ENCODE measurements around the gene RPL41. TPM values are rescaled to one million over a fixed set of nuclear protein-coding genes. Genes with fewer than 3 reads are reported as not detected.
"Not testable (repeated sequence)": the region's sequence is repeated elsewhere in the genome, so short reads cannot be mapped to it uniquely, and the experiment has no call there.

The RPL41 gene
- total RNA-seq, 1 donor: 2,844 TPM

- no peaks in the 10 kb centered on the region for H3K27me3 ChIP-seq (ENCODE audit: insufficient read depth, low read length)
- H3K9me3 ChIP-seq (ENCODE audit: low read depth, low read length): no peaks in the 10 kb centered on the region
- TF ChIP-seq CTCF (IDR thresholded peaks at IDR 0.05; ENCODE audit: extremely low read depth, low read depth, low read length): no peak
- no peak overlapping the region for H2AFZ ChIP-seq (ENCODE audit: low read length)
- no peak overlapping the region for H3K27ac ChIP-seq (ENCODE audit: low read depth, low read length)
- H3K4me2 ChIP-seq (ENCODE audit: insufficient read depth, low read length): no peak overlapping the region
- peaks cover 13% of the 10 kb centered on the region for H3K36me3 ChIP-seq (ENCODE audit: insufficient read depth, low read length)
- DNase-seq (ENCODE audit: insufficient read length, low spot score, missing footprints): no peak
- H4K20me1 ChIP-seq (ENCODE audit: insufficient read depth, low read length): peaks cover 6% of the 10 kb centered on the region
- H3K4me1 ChIP-seq (ENCODE audit: insufficient read depth, low read length): peaks cover 22% of the 10 kb centered on the region
- H3K79me2 ChIP-seq (ENCODE audit: insufficient read depth, low read length): peaks cover 27% of the 10 kb centered on the region
- no peak overlapping the region for H3K4me3 ChIP-seq (ENCODE audit: insufficient read depth, low read length)
These were observed 37.9 kb downstream of the RPL41 start for GRCh38 chr12:56154246-56154771.

GRCh38 chr12:56154818-56155217 is 38.4 kb downstream of the RPL41 start:
- Histone ChIP-seq H3K79me2 (ENCODE audit: insufficient read depth, low read length) (peaks cover 32% of the 10 kb centered on the region), H4K20me1 (ENCODE audit: insufficient read depth, low read length) (peaks cover 11% of the 10 kb centered on the region), H2AFZ (ENCODE audit: low read length) (no peak overlapping the region), H3K4me2 (ENCODE audit: insufficient read depth, low read length) (no peak overlapping the region), H3K9me3 (ENCODE audit: low read depth, low read length) (no peaks in the 10 kb centered on the region), H3K4me3 (ENCODE audit: insufficient read depth, low read length) (no peak overlapping the region), H3K36me3 (ENCODE audit: insufficient read depth, low read length) (peaks cover 18% of the 10 kb centered on the region), H3K27me3 (ENCODE audit: insufficient read depth, low read length) (no peaks in the 10 kb centered on the region), H3K27ac (ENCODE audit: low read depth, low read length) (no peak overlapping the region), H3K4me1 (ENCODE audit: insufficient read depth, low read length) (peaks cover 27% of the 10 kb centered on the region)
- no peak for DNase-seq (ENCODE audit: insufficient read length, low spot score, missing footprints)
- no peak for TF ChIP-seq CTCF (IDR thresholded peaks at IDR 0.05; ENCODE audit: extremely low read depth, low read depth, low read length)

GRCh38 chr12:56155256-56155845 is 38.9 kb downstream of the RPL41 start:
- Histone ChIP-seq H3K27me3 (ENCODE audit: insufficient read depth, low read length) (no peaks in the 10 kb centered on the region), H3K27ac (ENCODE audit: low read depth, low read length) (no peak overlapping the region), H3K4me3 (ENCODE audit: insufficient read depth, low read length) (no peak overlapping the region), H3K4me1 (ENCODE audit: insufficient read depth, low read length) (peaks cover 32% of the 10 kb centered on the region), H3K79me2 (ENCODE audit: insufficient read depth, low read length) (peaks cover 38% of the 10 kb centered on the region), H2AFZ (ENCODE audit: low read length) (no peak overlapping the region), H3K4me2 (ENCODE audit: insufficient read depth, low read length) (no peak overlapping the region), H3K36me3 (ENCODE audit: insufficient read depth, low read length) (peaks cover 24% of the 10 kb centered on the region), H3K9me3 (ENCODE audit: low read depth, low read length) (no peaks in the 10 kb centered on the region), H4K20me1 (ENCODE audit: insufficient read depth, low read length) (peaks cover 16% of the 10 kb centered on the region)
- DNase-seq (ENCODE audit: insufficient read length, low spot score, missing footprints): no peak
- TF ChIP-seq CTCF (IDR thresholded peaks at IDR 0.05; ENCODE audit: extremely low read depth, low read depth, low read length): no peak

- H3K36me3 ChIP-seq (ENCODE audit: insufficient read depth, low read length): peaks cover 37% of the 10 kb centered on the region
- H3K4me2 ChIP-seq (ENCODE audit: insufficient read depth, low read length): peak overlapping the region; percentile 99
- H2AFZ ChIP-seq (ENCODE audit: low read length): peak overlapping the region; percentile 86
- not testable (repeated sequence) for H3K27me3 ChIP-seq (ENCODE audit: insufficient read depth, low read length); DNase-seq (ENCODE audit: insufficient read length, low spot score, missing footprints); H3K9me3 ChIP-seq (ENCODE audit: low read depth, low read length)
- peak overlapping the region; percentile 73 for H3K27ac ChIP-seq (ENCODE audit: low read depth, low read length)
- peaks cover 36% of the 10 kb centered on the region for H3K4me1 ChIP-seq (ENCODE audit: insufficient read depth, low read length)
- peak overlapping the region; percentile 92 for H3K4me3 ChIP-seq (ENCODE audit: insufficient read depth, low read length)
- H3K79me2 ChIP-seq (ENCODE audit: insufficient read depth, low read length): peaks cover 50% of the 10 kb centered on the region
- H4K20me1 ChIP-seq (ENCODE audit: insufficient read depth, low read length): peaks cover 29% of the 10 kb centered on the region
These were observed 40.2 kb downstream of the RPL41 start for GRCh38 chr12:56156464-56157200.

Measured in osteoblast (primary cell).